Measurements from ENCODE around the gene C8A. TPM values are rescaled to one million over a fixed set of nuclear protein-coding genes. Genes with fewer than 3 reads are reported as not detected.

C8A gene
- total RNA-seq, 4 donors from 2014 or later = 1.2 TPM; not detected in 3

- DNase-seq (ENCODE audit: low spot score in 2 of 2) = no peak
- H3K4me3 ChIP-seq = no peak overlapping the region
- no peaks in the 10 kb centered on the region for H3K36me3 ChIP-seq
- H3K4me1 ChIP-seq = no peaks in the 10 kb centered on the region
- 63% methylated on average over 2 of the region's 2 CpGs for WGBS
- H3K9me3 ChIP-seq = no peaks in the 10 kb centered on the region
- no peak for TF ChIP-seq EP300 (IDR thresholded peaks at IDR 0.05)
- TF ChIP-seq POLR2AphosphoS5 (IDR thresholded peaks at IDR 0.05) = no peak
- no peak for TF ChIP-seq CTCF (IDR thresholded peaks at IDR 0.05)
- TF ChIP-seq POLR2A (IDR thresholded peaks at IDR 0.05) = no peak
- no peak overlapping the region for H3K27ac ChIP-seq
- no peaks in the 10 kb centered on the region for H3K27me3 ChIP-seq
Measured at GRCh38 chr1:56933606-56934005, 79.0 kb downstream of the C8A start.

- no peaks in the 10 kb centered on the region for H3K9me3 ChIP-seq
- no peaks in the 10 kb centered on the region for H3K27me3 ChIP-seq
- H3K27ac ChIP-seq = no peak overlapping the region
- H3K36me3 ChIP-seq = no peaks in the 10 kb centered on the region
- H3K4me1 ChIP-seq = no peaks in the 10 kb centered on the region
- TF ChIP-seq CTCF (IDR thresholded peaks at IDR 0.05) = no peak
- TF ChIP-seq POLR2A (IDR thresholded peaks at IDR 0.05) = no peak
- no peak for TF ChIP-seq EP300 (IDR thresholded peaks at IDR 0.05)
- no peak for TF ChIP-seq POLR2AphosphoS5 (IDR thresholded peaks at IDR 0.05)
- WGBS = 33% methylated on average over 1 of the region's 1 CpG
- no peak for DNase-seq (ENCODE audit: low spot score in 2 of 2)
- no peak overlapping the region for H3K4me3 ChIP-seq
Measured at GRCh38 chr1:56934430-56935060, 79.9 kb downstream of the C8A start.

GRCh38 chr1:56938646-56939045, 84.0 kb downstream of the C8A start:
- no peak for DNase-seq (ENCODE audit: low spot score in 2 of 2)
- H3K36me3 ChIP-seq = no peaks in the 10 kb centered on the region
- no peak overlapping the region for H3K4me3 ChIP-seq
- H3K27me3 ChIP-seq = no peaks in the 10 kb centered on the region
- WGBS = 95% methylated on average over 2 of the region's 2 CpGs
- TF ChIP-seq EP300 (IDR thresholded peaks at IDR 0.05) = no peak
- no peak for TF ChIP-seq POLR2AphosphoS5 (IDR thresholded peaks at IDR 0.05)
- no peak for TF ChIP-seq POLR2A (IDR thresholded peaks at IDR 0.05)
- TF ChIP-seq CTCF (IDR thresholded peaks at IDR 0.05) = no peak
- H3K27ac ChIP-seq = no peak overlapping the region
- no peaks in the 10 kb centered on the region for H3K4me1 ChIP-seq
- no peaks in the 10 kb centered on the region for H3K9me3 ChIP-seq

GRCh38 chr1:56939209-56939608, 84.6 kb downstream of the C8A start:
- Histone ChIP-seq H3K36me3 (no peaks in the 10 kb centered on the region), H3K4me1 (no peaks in the 10 kb centered on the region), H3K27ac (no peak overlapping the region), H3K9me3 (no peaks in the 10 kb centered on the region), H3K27me3 (no peaks in the 10 kb centered on the region), H3K4me3 (no peak overlapping the region)
- TF ChIP-seq CTCF (IDR thresholded peaks at IDR 0.05) (no peak), EP300 (IDR thresholded peaks at IDR 0.05) (no peak)
- DNase-seq (ENCODE audit: low spot score in 2 of 2) = no peak
- 94% methylated on average over 2 of the region's 2 CpGs for WGBS

GRCh38 chr1:56940039-56940438, 85.4 kb downstream of the C8A start:
- no peaks in the 10 kb centered on the region for H3K36me3 ChIP-seq
- no peaks in the 10 kb centered on the region for H3K9me3 ChIP-seq
- 56% methylated on average over 1 of the region's 1 CpG for WGBS
- H3K27ac ChIP-seq = no peak overlapping the region
- no peaks in the 10 kb centered on the region for H3K4me1 ChIP-seq
- no peak for TF ChIP-seq POLR2A (IDR thresholded peaks at IDR 0.05)
- TF ChIP-seq CTCF (IDR thresholded peaks at IDR 0.05) = no peak
- TF ChIP-seq EP300 (IDR thresholded peaks at IDR 0.05) = no peak
- TF ChIP-seq POLR2AphosphoS5 (IDR thresholded peaks at IDR 0.05) = no peak
- no peak overlapping the region for H3K4me3 ChIP-seq
- no peak for DNase-seq (ENCODE audit: low spot score in 2 of 2)
- H3K27me3 ChIP-seq = no peaks in the 10 kb centered on the region
